GM12865 (cell line): Measurements from ENCODE around the gene CPNE4.

Source experiments
- DNase-seq: peaks from one replicate; pipeline ENCODE4 v3.0.0; 2010; ENCODE audit warnings: low read depth
- H3K4me3 ChIP-seq: 2 replicates; pipeline ENCODE4 v1.5.1; 2011; ENCODE audit warnings: mild to moderate bottlenecking, low read depth, low read length, control low read depth
- TF ChIP-seq, protein P1 (sequence below): IDR thresholded peaks from 2 replicates; pipeline ENCODE4 v1.5.1; 2011; ENCODE audit warnings: low read length, control low read depth, low read depth, inconsistent platforms; ENCODE audit not compliant: insufficient read depth; ENCODE audit errors: missing control alignments

Gene CPNE4

DNA sequence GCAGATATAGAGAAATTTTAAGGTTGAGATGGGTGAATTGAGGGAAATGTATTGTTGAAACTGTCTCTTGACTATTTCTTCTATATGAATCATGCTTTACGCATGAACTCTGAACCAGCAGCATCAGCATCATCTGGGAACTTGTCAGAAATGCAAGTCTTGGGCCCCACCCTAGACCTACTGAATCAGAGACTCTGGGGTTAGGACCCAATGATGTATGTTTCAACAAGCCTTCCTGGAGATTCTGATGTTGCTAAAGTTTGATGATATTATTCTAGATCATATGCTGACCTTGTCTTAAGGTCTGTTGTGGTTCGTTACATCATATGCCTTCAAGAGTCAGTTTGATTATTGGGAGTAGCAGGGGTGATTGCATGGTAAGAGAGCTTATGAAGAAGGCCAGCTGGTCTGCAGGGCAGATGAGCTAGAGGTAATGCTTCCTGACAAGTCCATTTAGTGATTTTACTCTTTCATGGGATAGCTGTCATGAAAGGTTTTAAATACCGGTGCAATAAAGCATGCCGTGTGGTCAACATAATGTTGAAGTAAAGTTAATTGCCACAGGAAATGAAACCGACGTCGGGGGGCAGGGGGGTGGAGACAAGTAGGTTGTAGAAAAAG lies 379.6 kb downstream of the CPNE4 start:
- DNase-seq: no peak
- no peak overlapping the region for H3K4me3 ChIP-seq
- TF ChIP-seq, protein P1, sequence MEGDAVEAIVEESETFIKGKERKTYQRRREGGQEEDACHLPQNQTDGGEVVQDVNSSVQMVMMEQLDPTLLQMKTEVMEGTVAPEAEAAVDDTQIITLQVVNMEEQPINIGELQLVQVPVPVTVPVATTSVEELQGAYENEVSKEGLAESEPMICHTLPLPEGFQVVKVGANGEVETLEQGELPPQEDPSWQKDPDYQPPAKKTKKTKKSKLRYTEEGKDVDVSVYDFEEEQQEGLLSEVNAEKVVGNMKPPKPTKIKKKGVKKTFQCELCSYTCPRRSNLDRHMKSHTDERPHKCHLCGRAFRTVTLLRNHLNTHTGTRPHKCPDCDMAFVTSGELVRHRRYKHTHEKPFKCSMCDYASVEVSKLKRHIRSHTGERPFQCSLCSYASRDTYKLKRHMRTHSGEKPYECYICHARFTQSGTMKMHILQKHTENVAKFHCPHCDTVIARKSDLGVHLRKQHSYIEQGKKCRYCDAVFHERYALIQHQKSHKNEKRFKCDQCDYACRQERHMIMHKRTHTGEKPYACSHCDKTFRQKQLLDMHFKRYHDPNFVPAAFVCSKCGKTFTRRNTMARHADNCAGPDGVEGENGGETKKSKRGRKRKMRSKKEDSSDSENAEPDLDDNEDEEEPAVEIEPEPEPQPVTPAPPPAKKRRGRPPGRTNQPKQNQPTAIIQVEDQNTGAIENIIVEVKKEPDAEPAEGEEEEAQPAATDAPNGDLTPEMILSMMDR: no peak

DNA sequence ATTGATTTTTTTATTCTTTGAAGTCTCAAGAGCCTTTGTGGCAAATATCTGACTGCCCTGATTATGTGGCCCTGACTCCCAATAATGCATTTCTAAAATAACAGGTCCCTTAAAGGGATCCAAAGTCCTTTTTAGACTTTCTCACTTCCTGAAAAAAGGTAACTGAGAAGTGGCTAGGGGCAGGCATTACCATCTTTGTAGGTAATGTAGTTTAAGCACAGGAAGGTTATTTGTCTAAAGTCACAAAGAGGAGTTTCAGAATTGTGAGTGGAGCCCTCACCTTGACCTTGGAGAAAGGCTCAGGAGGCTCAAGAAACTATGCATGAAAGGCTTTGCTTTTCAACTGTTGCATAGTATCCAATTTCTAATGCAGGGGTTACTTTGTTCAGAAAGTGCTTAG lies 389.2 kb downstream of the CPNE4 start:
- no peak overlapping the region for H3K4me3 ChIP-seq
- DNase-seq: peak; percentile 21
- TF ChIP-seq, protein P1: no peak

DNA sequence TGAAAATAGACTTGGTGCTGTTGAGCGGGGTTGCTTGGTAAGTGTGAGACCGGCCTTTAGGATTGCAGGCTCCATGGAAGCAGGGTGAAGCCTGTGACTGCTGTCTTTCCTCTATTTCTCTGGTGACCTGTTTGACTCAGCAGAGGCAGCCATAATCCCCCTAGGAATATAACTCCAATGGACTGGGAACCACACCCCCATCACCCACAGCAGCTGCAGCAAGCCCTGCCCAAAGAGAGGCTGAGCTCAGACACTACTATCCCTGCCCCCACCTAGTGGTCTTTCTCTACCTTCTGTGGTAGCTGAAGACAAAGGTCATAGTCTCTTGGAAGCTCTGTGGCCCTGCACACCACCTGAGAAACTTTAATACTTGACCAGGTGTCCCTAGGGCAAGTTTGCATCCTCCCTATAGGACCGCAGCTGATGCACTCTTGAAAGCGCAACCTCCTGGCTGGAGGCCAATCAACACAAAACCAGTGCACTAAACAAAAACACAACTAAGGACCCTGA lies 398.5 kb downstream of the CPNE4 start:
- no peak for DNase-seq
- TF ChIP-seq, protein P1: no peak
- no peak overlapping the region for H3K4me3 ChIP-seq

DNA sequence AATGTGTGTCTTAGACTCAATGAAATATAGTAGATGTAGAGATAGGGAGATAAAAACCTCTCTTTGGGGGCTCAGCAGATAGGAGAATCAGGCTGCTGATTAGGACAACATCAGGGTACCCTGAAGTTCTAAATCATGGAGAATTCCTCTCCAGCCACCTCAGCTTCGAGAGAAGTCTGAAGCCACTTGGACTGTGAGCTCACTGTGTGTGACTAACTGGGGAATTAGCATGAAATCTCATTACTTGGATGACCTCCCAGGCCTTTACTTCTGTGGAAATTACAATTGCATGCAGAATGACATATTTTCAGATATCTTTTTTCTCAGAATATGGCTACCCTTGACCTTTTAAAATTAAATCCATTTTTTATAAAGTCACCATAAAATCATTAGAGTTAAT lies 404.0 kb downstream of the CPNE4 start:
- TF ChIP-seq, protein P1: no peak
- H3K4me3 ChIP-seq: no peak overlapping the region
- no peak for DNase-seq

DNA sequence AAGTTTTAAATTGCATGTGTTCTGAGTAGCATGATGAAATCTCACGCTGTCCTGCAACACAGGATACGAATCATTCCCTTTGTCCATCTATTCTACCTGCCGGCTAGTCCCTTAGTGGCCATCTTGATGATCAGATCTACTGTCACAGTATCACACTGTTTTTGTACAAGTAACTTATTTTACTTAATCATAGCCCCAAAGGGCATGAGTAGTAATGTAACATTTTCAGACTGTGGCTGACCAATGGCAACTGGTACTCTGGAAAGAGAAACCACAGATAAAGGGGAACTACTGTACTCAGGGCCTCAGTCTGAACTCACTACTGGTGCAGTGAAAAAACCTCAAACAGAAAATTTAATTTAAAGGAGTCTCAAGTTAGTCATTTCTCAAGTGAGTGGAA lies 404.7 kb downstream of the CPNE4 start:
- peak; percentile 68 for DNase-seq
- TF ChIP-seq, protein P1: no peak
- no peak overlapping the region for H3K4me3 ChIP-seq

DNA sequence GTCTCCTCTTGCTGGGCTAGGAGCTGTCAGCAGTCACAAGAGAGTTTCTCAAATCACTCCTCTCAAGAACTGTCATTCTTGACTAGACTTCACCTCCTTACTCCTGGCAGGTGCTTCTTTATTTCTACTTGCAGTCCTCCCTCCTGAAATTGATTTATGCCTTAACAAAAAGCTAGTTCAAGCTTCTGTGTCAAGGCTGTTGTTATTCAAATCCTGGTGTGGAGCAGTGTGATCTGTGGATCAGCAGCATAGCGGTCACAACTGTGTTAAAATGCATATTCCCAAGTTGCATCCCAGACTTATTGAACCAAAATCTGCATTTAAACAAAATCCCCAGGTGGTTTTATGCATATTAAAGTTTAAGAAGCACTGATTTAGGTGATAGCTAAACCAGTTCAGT lies 411.4 kb downstream of the CPNE4 start:
- no peak for DNase-seq
- H3K4me3 ChIP-seq: no peak overlapping the region
- TF ChIP-seq, protein P1: no peak

DNA sequence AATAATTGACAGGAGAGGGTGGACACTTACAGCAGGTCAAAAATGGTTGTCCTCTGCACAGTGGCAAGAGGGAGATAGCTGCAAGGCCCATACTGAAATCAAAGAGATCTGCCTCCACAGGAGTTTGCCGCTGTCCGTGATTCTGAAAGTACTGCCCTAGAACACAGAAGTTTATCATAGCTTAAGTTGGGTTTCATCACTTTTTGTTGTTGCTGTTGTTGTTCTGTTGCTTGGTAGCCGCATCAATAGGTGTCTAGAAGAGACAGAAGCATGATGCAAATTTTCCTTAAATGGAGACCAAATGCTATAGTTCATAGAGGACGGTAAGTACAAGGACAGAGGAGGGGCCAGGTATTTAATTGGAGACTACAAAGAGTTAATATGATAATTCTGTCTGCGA lies 412.1 kb downstream of the CPNE4 start:
- DNase-seq: no peak
- no peak overlapping the region for H3K4me3 ChIP-seq
- TF ChIP-seq, protein P1: no peak
